Measurements from ENCODE around the gene MMP24.

- TF ChIP-seq CTCF (conservative IDR thresholded peaks at IDR 0.05; ENCODE audit: low read length) (no peak), EZH2phosphoT487 (IDR thresholded peaks at IDR 0.05; ENCODE audit: borderline replicate concordance, low read depth, low read length) (no peak)
These were observed 71.2 kb downstream of the MMP24 start for GRCh38 chr20:35297740-35298139.
